Measurements from ENCODE around the gene NOS2.
"Not testable (repeated sequence)": the region's sequence is repeated elsewhere in the genome, so short reads cannot be mapped to it uniquely, and the experiment has no call there.

NOS2 gene

DNA sequence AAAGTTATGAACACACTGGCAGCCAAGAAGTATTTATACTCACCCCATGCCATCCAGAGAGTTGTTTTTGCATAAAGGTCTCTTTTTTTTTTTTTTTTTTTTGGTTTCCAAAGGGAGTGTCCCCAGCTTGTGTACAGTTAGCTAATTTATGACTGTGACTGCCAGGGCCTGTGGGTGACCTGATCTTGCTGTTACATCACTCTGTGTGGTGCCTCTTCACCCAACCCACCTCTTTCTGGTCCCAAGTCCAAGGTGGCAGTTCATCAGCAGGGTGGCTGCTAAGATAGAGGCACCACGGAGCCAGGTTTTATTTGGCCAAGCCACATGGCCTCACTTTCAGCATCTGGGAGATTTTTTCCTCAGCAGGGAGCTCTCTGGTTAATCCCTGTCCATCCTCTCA is at the start of gene NOS2:
NOS2 (minus strand) TSS at position 8 of the 400 bp plus-strand sequence. CDS start 1,720 bp downstream, outside the sequence.
- TF ChIP-seq, protein P1, sequence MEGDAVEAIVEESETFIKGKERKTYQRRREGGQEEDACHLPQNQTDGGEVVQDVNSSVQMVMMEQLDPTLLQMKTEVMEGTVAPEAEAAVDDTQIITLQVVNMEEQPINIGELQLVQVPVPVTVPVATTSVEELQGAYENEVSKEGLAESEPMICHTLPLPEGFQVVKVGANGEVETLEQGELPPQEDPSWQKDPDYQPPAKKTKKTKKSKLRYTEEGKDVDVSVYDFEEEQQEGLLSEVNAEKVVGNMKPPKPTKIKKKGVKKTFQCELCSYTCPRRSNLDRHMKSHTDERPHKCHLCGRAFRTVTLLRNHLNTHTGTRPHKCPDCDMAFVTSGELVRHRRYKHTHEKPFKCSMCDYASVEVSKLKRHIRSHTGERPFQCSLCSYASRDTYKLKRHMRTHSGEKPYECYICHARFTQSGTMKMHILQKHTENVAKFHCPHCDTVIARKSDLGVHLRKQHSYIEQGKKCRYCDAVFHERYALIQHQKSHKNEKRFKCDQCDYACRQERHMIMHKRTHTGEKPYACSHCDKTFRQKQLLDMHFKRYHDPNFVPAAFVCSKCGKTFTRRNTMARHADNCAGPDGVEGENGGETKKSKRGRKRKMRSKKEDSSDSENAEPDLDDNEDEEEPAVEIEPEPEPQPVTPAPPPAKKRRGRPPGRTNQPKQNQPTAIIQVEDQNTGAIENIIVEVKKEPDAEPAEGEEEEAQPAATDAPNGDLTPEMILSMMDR (IDR thresholded peaks at IDR 0.05; ENCODE audit: insufficient read depth, low read depth, low read length, missing control alignments) = no peak
- no peak for DNase-seq (ENCODE audit: low read depth)
- H3K4me3 ChIP-seq (ENCODE audit: low read depth, low read length) = no peak within 1 kb of the TSS

DNA sequence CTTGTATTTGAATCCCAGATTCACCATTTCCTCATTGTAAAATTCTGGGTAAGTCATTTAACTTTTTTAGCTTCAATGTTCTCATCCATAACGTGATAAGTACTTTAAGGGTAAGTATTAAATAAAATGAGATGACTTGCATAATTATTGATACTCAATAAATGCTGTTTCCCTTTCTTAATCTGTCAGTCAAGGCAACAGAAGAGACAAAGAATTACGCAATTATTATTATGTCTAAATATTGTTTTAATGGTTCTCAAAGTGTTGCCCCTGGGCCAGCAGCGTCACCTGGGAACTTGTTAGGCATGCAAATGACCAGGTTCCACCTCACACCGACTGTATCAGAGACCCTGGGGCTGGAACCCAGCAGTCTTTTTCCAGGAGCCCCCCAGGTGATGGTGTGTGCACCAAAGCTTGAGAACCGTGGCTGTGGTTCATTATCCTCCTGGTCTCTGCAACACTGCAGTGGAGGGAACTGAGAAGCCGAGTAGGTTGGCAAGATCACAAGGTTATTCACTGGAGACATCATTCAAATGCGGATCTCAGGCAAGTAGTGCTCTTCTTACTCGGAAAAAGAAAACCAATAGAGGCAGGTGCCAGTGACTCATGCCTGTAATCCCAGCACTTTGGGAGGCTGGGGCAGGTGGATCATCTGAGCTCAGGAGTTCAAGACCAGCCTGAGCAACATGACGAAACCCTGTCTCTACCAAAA is 49.3 kb upstream of the NOS2 start:
- DNase-seq (ENCODE audit: low read depth) = no peak
- no peak overlapping the region for H3K4me3 ChIP-seq (ENCODE audit: low read depth, low read length)
- TF ChIP-seq, protein P1 (IDR thresholded peaks at IDR 0.05; ENCODE audit: insufficient read depth, low read depth, low read length, missing control alignments) = no peak

DNA sequence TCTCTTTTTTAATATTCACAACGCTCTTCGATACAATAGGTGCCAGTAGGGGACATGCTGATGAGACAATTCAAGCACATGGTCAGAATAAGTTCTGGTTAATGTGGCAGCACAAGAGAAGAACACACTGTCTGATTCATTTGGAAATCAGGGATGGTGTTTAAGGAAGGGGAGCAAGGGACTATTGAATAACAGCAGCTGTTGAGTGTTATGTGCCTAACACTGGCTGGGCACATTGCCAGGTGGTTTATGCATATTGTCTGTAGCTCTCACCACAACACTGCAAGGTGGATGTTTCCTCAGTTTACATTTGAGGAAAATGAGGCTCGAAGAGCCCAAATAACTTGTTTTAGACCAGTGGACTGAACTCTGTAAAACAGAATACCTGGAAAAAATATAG is 48.6 kb upstream of the NOS2 start:
- DNase-seq (ENCODE audit: low read depth) = no peak

DNA sequence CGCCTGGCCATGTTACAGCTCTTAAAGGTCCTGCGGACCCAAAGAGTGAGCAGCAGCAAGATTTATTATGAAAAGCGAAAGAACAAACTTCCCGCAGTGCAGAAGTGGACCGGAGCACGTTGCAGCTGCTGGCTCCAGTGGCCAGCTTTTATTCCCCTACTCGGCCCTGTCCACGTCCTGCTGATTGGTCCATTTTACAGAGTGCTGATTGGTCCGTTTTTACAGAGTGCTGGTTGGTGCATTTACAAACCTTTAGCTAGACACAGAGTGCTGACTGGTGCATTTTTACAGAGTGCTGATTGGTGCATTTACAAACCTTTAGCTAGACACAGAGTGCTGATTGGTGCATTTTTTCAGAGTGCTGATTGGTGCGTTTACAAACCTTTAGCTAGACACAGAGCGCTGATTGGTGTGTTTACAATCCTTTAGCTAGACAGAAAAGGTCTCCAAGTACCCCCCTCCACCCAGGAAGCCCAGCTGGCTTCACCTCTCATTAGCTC is 46.5 kb upstream of the NOS2 start:
- H3K4me3 ChIP-seq (ENCODE audit: low read depth, low read length); DNase-seq (ENCODE audit: low read depth): not testable (repeated sequence)

More for the DNA sequence above, 48.6 kb upstream of the NOS2 start:
- TF ChIP-seq, protein P1 (IDR thresholded peaks at IDR 0.05; ENCODE audit: insufficient read depth, low read depth, low read length, missing control alignments) = no peak
- H3K4me3 ChIP-seq (ENCODE audit: low read depth, low read length) = no peak overlapping the region

DNA sequence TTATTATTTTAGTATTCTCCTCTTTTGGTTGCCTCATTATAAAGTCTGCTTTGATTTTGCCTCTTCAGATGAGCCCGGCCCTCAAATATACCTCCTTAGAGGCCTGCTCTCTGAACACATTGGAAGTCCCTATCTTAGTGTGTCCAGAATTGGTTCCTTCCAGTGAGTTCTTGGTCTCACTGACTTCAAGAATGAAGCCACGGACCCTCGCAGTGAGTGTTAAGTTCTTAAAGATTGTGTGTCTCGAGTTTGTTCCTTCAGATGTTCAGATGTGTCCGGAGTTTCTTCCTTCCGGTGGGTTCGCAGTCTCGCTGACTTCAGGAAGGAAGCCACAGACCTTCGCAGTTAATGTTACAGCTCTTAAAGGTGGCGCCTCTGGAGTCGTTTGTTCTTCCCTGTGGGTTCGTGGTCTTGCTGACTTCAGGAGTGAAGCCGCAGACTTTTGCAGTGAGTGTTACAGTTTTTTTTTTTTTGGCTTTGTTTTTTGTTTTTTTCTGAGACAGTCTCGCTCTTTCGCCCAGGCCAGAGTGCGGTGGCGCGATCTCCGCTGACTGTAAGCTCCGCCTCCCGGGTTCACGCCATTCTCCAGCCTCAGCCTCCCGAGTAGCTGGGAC is 45.8 kb upstream of the NOS2 start:
- no peak for DNase-seq (ENCODE audit: low read depth)
- no peak overlapping the region for H3K4me3 ChIP-seq (ENCODE audit: low read depth, low read length)
- TF ChIP-seq, protein P1 (IDR thresholded peaks at IDR 0.05; ENCODE audit: insufficient read depth, low read depth, low read length, missing control alignments) = no peak

DNA sequence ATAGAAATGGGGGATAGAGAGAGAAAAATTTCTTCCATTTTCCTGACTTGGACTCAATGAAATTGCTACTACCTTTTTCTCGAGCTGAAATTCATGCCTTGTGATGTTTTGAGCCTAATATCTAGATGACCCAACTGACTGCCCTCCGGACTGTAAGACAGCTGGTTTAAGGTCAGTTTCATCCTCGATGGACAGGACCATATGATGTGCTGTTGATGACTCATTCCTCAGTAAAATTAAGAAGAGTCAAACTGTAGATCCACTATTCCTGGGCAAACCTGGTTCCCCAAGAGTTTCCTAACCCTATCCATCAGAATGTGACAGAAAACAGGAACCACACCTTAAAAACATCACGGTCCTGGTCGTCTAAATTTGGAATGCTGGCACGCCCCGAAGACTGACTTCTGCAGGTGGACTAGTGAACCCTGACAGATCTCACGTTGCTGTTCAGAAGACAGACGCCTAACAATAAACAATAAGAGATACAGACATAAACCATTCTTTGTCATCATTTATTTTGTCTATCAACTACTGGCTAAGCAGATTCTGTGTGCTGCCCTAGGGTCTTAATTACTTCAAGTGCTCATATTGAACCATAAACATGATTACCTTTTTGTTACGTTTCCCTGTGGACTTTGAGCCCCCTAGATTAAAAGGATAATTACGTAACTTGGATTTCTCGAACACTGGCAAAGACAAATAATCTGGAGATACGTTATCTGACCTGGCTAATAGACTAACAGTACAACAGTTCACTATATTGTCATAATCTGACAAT is 45.1 kb upstream of the NOS2 start:
- DNase-seq (ENCODE audit: low read depth) = no peak
- no peak overlapping the region for H3K4me3 ChIP-seq (ENCODE audit: low read depth, low read length)
- TF ChIP-seq, protein P1 (IDR thresholded peaks at IDR 0.05; ENCODE audit: insufficient read depth, low read depth, low read length, missing control alignments) = no peak

DNA sequence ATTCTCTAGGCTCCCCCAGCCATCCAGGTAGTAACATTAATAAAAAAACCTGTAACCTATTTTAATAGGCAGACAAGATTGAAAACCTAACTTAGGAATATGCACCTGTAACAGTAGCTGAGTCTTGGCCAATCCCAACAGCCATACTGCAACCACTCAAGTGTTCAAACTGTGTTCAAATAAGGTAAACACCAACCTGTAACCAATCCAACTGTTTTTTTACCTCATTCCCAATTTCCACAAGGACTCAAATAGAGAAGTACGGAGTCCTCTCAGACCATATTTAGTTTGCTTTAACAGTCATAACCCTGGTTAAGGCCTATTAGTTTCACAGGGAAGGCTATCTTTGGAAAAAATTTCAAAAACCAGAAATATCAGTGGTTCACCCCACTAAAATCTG is 40.4 kb upstream of the NOS2 start:
- no peak for DNase-seq (ENCODE audit: low read depth)
- TF ChIP-seq, protein P1 (IDR thresholded peaks at IDR 0.05; ENCODE audit: insufficient read depth, low read depth, low read length, missing control alignments) = no peak
- no peak overlapping the region for H3K4me3 ChIP-seq (ENCODE audit: low read depth, low read length)

DNA sequence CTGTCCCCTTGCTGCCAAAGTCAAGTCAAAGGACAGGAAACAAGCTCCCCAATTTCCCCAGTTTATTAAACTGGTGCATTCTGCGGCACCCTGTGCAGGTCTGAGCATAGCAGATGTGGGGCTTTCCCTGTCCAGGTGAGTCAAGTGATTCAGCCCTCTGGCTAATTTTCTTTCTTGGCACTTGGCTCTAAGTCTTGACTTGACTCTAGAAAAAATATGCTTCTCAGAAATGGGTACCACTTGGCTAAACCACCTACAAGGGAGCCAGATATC is 40.0 kb upstream of the NOS2 start:
- H3K4me3 ChIP-seq (ENCODE audit: low read depth, low read length); DNase-seq (ENCODE audit: low read depth): not testable (repeated sequence)

DNA sequence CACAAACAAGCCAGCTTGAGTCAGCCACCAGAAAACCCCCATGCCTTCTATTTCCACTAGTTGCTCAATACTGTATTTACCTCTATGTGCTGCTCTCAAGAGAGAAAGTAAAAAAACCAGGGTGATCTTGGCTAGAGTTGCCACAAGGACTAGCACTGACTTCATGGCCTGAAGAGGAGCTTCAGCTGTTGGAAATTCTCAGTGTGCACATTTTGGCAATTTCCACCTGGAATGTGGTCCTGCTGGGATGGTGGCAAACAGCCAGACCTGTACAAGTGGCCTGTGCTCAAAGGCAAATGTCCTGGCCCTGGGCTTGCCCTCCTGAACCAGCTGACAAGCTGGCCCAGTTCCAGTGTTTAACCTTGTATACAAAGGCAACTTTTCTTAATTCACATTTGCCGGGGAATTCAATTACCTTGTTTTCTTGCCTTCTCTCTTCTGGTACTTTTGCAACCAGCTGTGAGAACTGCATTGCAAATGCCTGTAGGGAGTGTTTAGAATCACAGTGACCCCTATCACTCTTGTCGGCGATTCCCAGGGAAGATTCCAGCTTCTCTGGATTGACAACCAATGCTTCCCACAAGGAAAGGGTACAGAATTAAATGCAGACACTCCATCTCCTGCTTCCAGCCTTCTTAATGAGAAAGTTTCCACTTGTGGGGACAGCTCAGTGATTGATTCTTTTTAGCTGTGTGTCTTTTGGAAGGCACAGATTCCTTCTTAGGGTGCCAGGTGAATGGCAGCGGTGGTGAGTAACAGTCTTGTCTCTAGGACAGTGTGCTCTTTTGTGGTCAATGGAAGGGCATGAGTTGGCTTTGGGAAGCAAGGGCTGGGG is 39.5 kb upstream of the NOS2 start:
- H3K4me3 ChIP-seq (ENCODE audit: low read depth, low read length); DNase-seq (ENCODE audit: low read depth): not testable (repeated sequence)

DNA sequence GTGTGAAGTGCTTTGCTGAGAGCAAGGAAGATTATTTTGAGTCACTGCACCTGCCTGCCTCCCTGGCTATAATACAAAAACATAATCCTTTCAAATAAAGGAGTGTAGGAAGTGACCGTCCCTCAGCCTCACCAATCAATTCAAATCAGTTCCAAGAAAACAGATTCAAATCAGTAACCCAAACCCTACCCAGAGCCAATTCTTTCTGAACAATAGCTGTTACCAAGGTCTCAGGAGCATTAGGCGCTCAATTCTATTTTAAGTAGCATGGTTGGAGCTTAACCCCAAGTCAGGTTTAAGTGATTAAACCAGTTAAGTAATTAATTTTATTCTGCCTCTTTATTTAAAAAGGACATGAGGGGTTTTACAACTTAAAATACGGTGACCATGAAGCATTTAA is 38.3 kb upstream of the NOS2 start:
- not testable (repeated sequence) for H3K4me3 ChIP-seq (ENCODE audit: low read depth, low read length); DNase-seq (ENCODE audit: low read depth)

Data from GM12865 (cell line).